Dedifferentiated amniotic fluid mesenchymal stem cell (primary cell): Measurements from ENCODE around the gene CFAP46.
A peak's percentile ranks its signal among the peaks of the same experiment; 100 is the strongest.
"Not testable (repeated sequence)": the region's sequence is repeated elsewhere in the genome, so short reads cannot be mapped to it uniquely, and the experiment has no call there.

ENCODE experiments used
- DNase-seq: peaks from one replicate; pipeline ENCODE4 v3.0.0-alpha.2; 2016; ENCODE audit errors: extremely low spot score

CFAP46 gene

GRCh38 chr10:132899054-132899750, 43.2 kb downstream of the CFAP46 start:
- no peak for DNase-seq

- DNase-seq = no peak
Observed at GRCh38 chr10:132898391-132899053, 43.8 kb downstream of the CFAP46 start.

GRCh38 chr10:132897516-132898381, 44.6 kb downstream of the CFAP46 start:
- no peak for DNase-seq

- not testable (repeated sequence) for DNase-seq
Observed at GRCh38 chr10:132893786-132894185, 48.6 kb downstream of the CFAP46 start.

GRCh38 chr10:132893090-132893489, 49.3 kb downstream of the CFAP46 start:
- DNase-seq = no peak

- peak; percentile 81 for DNase-seq
Observed at GRCh38 chr10:132892004-132892403, 50.4 kb downstream of the CFAP46 start.

GRCh38 chr10:132891368-132891767, 51.0 kb downstream of the CFAP46 start:
- peak; percentile 15 for DNase-seq

GRCh38 chr10:132890301-132890700, 52.1 kb downstream of the CFAP46 start:
- DNase-seq = no peak

GRCh38 chr10:132889556-132889955, 52.8 kb downstream of the CFAP46 start:
- no peak for DNase-seq

- no peak for DNase-seq
Observed at GRCh38 chr10:132888898-132889490, 53.4 kb downstream of the CFAP46 start.

GRCh38 chr10:132888446-132888845, 53.9 kb downstream of the CFAP46 start:
- not testable (repeated sequence) for DNase-seq

GRCh38 chr10:132886211-132887099, 55.9 kb downstream of the CFAP46 start:
- no peak for DNase-seq

- no peak for DNase-seq
Observed at GRCh38 chr10:132885451-132886210, 56.7 kb downstream of the CFAP46 start.

GRCh38 chr10:132884691-132885271, 57.6 kb downstream of the CFAP46 start:
- DNase-seq = no peak

- no peak for DNase-seq
Observed at GRCh38 chr10:132884041-132884440, 58.3 kb downstream of the CFAP46 start.

GRCh38 chr10:132883391-132883881, 58.9 kb downstream of the CFAP46 start:
- DNase-seq = peak; percentile 43

GRCh38 chr10:132882069-132882951, 60.1 kb downstream of the CFAP46 start:
- no peak for DNase-seq

- DNase-seq = no peak
Observed at GRCh38 chr10:132881186-132881920, 61.0 kb downstream of the CFAP46 start.
